ENCODE data around the gene PARK7.

Gene PARK7

DNA sequence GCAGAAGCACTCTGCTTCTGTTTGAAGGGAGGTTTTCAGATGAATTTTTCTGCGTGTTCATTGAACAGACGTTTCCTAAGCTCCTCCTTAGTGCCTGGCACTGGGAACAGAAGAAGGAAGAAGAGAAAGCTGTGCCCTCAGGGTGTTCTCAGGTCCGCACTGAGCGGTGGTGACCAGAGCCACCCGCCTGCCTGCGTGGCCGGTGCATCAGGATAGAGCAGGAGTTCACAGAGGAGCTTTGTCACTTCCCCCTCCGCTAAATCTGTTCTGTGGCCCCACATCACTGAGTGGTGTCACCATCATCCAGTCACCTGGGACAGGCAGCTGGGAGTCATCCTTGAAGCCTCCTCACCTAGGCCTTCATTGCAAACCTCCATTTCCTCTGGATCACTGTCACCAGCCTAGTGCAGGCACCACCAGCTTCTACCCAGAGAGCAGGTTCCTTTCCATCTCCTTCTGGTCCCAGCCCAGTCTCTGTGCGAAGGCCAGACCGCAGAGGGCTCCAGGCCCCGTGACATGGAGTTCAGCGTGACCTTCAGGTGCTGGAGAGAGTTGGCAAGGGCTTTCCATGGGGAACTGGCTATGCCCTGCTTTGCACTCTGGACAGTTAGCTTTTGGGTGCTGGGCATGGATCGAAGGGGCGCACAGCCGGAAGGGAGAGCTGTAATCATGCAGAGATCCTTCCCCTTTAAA, 21.7 kb downstream of the PARK7 start:
- DNase-seq (ENCODE audit: low spot score) (no peak), FAIRE-seq (no peak)

DNA sequence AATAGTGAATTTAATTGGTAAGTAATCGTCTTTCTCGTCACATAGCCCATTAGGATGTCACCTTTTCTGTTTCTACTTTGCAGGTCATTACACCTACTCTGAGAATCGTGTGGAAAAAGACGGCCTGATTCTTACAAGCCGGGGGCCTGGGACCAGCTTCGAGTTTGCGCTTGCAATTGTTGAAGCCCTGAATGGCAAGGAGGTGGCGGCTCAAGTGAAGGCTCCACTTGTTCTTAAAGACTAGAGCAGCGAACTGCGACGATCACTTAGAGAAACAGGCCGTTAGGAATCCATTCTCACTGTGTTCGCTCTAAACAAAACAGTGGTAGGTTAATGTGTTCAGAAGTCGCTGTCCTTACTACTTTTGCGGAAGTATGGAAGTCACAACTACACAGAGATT, 23.3 kb downstream of the PARK7 start:
- no peak for FAIRE-seq
- DNase-seq (ENCODE audit: low spot score) = no peak

DNA sequence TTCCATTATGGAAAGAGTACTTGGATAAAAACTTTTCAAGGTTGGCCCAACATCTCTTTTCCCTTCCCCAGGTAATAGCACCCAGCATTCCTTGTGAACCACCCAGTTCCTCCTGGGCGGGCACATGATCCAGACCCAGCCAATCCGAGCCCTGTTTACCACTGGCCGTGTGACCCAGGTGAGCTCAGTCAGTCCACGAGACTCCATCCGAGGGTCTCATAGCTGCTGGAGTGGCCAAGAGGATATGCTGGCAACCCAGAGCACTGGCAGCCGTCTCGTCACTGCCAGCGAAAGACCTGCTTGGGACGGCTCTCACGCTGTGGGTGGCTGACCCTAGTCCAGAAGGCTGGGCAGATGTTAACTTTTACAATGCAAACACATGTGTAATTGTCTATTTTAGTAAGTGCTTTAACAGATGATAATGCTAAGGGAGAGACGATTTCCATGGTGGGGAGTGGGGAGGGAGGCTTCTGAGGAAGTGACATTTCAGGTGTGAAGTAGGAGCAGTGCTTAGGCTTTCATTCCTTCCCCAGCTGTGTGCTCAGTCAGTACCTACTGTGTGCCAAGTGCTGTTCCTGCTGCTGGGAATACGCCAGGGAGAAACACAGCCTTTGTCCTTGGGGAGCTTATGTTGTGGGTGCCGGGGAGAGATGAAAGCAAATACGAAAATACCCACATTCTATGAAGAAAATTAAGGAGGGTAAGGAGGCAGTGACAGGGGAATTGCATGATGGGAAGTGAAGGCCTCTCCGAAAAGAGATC, 24.5 kb downstream of the PARK7 start:
- no peak for DNase-seq (ENCODE audit: low spot score)
- FAIRE-seq = no peak

DNA sequence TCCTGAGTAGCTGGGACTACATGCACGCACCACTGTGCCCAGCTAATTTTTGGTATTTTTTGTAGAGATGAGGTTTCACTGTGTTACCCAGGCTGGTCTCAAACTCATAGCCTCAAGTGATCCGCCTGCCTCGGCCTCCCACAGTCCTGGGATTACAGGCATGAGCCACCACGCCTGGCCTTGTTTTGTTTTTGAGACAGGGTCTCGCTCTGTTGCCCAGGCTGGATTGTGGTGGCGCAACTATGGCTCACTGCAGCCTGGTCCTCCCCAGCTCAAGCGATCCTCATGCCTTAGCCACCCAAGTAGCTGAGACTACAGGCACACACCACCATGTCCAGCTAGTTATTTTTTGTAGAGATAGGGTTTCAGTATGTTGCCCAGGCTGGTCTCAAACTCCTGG, 26.0 kb downstream of the PARK7 start:
- DNase-seq (ENCODE audit: low spot score) = no peak
- FAIRE-seq = no peak

DNA sequence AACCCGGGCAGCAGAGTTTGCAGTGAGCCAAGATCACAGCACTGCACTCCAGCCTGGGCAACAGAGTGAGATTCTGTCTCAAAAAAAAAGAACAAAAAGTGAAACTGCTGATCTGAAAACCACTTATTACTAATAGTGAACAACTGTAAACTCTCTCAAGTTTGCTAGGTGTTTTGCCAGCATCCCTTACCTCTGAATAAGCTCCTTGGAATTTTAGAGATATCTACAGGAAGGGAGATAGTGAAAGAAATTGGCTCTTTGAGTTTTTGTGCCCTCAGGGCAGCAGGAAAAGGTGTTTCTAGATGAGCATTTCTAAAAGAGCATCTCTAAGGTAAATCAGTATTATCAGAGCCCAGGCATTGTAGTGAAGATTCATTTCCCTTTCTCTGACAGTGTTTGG, 27.1 kb downstream of the PARK7 start:
- FAIRE-seq (no peak), DNase-seq (ENCODE audit: low spot score) (no peak)

DNA sequence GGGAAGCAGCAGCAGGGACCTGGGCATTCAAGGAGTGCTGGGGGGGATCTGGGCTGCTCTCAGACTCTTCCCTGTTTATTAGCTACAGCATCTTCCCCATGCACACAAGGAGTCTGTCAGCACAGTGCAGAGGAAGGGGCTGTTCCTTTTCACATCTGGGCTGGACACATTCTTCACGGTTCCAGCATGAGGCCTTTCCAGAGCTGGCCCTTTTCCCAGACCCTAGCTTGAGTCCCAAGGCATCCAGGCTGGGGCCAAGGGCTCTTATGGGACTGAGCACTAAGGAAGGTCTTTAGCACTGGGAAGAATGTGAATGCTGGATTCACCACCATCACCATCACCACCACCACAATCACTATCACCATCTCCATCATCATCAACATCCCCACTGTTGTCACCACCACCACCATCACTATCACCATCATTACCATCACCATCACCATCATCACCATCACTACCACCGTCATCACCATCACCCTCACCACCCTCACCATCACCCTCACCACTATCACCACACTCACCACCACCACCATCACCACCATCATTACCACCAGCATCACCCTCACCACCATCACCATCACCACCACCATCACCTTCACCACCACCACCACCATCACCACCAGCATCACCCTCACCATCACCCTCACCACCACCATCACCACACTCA, 28.4 kb downstream of the PARK7 start:
- no peak for FAIRE-seq
- no peak for DNase-seq (ENCODE audit: low spot score)

DNA sequence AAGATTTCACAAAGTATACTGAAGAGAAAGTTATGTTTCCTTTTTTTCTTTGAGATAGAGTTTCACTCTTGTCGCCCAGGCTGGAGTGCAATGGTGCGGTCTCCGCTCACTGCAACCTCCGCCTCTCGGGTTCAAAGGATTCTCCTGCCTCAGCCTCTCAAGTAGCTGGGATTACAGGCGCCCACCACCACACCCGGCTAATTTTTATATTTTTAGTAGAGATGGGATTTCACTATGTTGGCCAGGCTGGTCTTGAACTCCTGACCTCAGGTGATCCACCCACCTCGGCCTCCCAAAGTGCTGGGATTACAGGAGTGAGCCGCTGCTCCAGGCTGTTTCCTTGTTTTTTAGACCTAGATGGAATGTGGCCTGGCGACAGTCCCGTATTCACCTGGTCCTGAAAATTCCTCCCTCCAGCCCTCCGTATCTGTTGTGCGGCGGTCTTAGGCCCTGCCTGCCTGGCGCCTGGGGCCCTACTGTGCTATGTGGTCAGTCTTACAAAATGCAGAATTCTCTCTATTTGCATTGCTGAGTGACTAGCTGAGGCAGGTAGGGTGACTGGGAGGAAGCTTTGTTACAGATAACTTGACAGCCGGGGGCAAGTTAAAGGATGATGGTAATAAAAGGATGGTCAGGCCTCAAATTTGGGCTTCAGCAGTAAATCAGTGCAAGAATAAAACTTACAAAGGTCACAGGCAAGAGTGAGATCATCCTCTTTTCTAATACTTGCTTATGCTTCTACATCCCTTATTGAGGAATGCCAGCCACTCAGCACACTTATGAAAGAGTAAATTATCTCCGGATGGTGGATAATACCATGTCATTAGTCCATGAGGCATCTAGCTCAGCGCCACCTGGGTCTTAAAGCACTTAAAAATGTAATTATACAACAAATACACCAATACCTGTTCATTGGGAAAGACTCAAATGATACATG, 30.3 kb downstream of the PARK7 start:
- DNase-seq (ENCODE audit: low spot score) = no peak
- FAIRE-seq = no peak

DNA sequence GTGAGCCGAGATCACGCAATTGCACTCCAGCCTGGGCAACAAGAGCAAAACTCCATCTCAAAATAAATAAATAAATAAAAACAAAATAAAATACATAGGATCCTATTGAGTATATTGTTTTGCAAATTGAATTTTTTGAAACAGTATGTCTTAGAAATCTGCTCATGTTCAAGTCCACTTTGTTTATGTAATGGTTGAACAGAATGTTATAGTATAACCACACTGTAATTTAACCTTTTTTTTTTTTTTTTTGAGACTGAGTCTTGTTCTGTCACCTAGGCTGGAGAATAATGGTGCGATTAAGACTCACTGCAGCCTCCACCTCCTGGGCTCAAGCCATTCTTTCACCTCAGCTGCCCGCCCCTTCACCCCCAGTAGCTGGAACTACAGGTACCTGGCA, 31.4 kb downstream of the PARK7 start:
- FAIRE-seq (no peak), DNase-seq (ENCODE audit: low spot score) (no peak)

DNA sequence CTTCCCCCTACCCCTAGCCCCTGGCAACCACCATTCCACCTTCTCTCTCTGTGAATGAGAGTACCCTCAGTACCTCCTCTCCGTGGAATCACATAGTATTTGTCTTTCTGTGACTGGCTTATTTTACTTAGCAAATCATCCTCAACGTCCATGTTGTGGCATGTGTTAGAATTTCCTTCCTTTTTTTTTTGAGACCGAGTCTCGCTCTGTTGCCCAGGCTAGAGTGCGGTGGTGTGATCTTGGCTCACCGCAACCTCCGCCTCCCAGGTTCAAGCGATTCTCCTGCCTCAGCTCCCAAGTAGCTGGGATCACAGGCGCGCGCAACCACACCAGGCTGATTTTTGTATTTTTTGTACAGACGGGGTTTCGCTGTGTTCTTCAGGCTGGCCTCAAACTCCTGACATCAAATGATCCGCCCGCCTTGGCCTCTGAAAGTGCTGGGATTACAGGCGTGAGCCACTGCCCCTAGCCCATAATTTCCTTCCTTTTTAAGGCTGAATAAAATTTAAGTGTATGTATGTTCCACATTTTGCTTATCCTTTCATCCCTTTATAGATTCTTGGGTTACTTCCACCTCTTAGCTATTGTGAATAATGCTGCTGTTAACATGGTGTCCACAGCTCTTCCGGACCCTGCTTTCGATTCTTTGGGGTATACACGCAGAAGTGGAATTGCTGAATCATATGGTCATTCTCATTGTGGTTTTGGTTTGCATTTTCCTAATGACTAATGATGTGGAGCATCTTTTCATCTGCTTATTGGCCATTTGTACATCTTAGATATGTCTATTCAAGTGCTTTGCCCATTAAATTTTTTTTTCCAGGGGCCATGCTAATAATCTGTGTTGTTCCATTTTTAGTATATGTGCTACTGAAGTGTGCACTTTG, 32.3 kb downstream of the PARK7 start:
- FAIRE-seq = no peak
- no peak for DNase-seq (ENCODE audit: low spot score)

DNA sequence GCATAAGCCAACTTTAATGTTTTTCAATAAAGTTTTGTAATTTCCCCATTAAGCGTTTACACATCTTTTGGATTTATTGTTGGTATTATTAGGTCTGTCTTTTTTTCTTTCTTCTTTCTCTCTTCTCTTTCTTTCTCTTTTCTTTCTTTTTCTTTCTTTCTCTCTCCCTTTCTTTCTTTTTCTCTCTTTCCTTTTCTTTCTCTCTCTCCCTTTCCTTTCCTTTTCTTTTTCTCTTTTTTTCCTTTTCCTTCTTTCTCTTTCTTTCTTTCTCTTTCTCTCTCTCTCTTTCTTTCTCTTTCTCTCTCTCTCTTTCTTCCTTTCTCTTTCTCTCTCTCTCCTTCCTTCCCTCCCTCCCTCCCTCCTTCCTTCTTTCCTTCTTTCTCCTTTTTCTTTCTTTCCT, 33.3 kb downstream of the PARK7 start:
- no peak for FAIRE-seq

DNA sequence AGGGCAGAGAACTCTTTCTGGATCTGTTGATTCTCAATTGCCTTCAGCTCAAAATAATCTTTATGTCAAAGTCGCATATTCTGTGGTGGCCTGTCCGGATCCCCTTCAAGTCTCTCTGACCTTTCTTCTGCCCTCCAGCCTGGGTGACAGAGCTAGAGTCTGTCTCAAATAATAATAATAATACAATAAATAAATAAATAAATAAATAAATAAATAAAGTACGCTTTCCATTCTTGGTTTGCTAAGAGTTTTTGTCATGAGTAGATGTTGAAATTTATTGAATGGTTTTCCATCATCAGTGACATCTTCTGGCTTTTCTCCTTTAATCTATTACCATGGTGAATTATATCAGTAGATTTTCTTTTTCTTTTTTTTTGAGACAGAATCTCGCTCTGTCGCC, 33.9 kb downstream of the PARK7 start:
- no peak for FAIRE-seq

More for the DNA sequence above, 33.3 kb downstream of the PARK7 start:
- DNase-seq (ENCODE audit: low spot score) = no peak

DNA sequence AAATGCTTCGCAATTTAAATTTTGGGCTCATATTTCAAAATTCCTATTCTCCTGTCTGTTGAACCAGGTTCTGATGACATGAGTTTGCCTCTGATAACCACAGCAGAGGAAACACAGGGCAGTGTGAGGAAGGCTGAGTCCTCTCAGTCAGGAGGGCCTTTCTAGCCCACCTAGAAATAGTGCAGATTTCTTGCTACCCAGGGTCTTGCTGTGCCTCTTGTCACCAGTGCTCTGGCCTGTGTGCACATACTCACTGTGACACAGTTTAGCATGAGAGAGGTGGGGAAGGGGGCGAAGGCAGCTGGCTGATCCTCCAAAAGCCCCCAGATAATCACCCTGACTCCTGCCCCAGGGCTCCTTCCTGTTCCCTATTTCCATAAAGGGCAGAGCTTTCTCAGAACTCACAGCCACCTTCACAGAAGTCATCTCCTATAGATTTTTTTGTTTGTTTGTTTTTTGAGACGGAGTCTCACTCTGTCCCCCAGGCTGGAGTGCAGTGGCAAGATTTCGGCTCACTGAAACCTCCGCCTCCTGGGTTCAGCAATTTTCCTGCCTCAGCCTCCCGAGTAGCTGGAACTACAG, 40.9 kb downstream of the PARK7 start:
- FAIRE-seq (no peak), DNase-seq (ENCODE audit: low spot score) (no peak)

More for the DNA sequence above, 33.9 kb downstream of the PARK7 start:
- DNase-seq (ENCODE audit: low spot score) = no peak

DNA sequence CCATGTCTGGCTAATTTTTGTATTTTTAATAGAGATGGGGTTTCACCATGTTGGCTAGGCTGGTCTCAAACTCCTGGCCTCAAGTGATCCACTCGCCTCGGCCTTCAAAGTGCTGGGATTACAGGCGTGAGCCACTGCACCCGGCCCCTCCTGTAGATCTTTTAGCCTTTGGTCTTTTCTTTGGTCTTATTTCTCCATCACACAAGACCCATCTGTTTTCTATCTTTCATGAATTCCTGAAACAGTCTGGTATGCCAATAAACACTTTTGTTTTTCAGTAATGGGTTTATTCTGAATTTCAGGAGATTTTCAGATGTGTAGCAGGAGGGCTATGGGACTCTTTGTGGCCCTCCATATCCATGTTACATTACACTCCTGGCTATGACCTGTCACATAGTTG, 41.4 kb downstream of the PARK7 start:
- DNase-seq (ENCODE audit: low spot score) (no peak), FAIRE-seq (no peak)

DNA sequence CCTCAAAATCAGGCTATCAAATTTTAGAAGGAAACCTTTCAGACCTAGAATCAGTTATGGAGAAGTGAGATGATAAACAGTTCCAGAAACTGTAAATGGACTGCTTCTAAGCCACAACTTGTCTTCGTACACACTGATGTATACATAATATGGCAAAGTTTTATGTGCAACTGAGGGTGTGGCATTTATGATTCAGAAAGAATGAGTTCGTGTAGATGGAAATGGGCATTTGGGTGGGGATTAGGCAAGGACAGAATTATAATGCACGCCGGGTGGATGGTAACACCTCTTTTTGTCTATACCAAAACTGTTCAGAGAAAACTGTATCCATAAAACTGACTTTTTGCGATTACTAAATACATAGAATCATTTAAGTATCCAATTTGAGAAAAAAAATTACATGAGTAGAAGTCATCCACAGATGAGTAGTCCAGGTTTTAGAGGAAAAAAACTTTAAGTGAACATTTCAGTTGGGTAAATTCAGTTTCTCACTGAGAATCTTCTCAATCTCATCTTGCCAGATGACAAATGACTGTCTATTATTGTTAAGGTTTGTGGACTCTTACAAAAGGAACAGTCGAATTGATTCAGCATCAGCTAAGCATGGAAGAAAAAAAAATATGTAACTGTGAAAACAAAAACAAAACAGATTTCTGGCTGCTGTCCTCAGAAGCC, 42.1 kb downstream of the PARK7 start:
- DNase-seq (ENCODE audit: low spot score) = no peak

DNA sequence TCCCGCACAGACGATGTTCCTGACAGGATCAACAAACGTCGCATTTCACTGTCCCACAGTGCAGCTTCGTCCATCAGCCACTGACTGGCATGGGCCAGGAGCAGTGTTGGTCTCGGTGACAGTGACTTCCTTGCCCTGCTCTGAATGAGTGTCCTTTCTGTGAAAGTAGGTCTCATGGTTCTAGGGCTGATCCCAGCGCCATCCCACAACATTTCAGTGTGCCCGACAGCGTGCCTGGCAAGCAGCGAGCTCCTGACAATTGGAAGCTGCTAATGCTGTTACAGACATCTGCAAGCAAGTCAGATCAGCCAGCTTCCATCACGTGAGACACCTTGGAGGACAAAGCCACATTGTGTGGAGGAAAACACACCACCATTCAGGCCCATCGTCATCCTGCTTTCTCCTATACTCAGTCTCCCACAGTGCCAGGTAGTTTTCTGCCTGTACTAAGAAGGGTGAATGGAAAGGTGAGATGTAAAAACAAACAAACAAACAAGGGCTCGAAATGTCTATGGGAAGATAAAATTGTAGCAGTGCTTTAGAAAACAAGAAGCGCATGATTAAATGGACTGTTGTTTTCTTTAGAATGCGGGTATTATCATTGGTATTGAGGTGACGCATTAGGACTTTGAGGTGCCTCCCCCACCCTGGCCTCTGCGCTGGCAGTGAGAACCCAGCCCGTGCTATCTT, 42.7 kb downstream of the PARK7 start:
- FAIRE-seq (no peak), DNase-seq (ENCODE audit: low spot score) (no peak)

More for the DNA sequence above, 42.1 kb downstream of the PARK7 start:
- no peak for FAIRE-seq

DNA sequence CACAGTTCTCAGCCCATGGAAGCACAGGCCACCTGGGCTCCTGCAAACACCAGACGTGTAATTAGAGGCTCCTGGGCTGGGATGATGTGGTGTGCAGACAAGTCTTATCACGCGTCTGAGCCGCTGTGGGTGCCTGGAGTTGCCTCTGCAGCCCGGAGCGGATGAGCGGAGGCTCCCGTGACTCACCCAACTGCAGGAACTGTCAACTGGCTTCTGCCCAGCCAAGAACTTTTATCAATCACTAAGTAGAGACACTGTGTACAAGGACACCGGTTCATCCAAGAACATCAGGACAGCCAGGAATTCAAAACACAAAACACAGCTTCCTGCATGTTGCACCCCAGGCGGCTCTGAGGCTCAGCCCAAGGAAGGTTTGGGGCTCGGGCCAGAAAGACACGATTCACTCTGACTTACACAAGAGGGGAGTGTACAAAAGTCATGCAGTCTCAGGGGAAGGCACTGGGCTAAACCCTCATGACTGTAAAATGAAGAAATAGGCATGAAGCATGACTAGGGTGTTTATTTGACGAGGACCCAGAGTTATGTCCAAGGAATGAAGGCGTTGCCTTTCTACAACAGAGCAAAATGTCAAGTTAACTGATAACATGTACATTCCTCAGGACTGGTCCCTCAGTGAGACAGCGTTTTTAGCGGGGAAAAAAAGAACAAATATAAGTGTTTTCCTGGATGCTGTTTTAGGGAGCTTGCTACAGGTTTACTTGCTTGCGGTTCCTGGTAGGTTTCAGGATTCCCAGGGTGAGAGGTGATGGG, 43.5 kb downstream of the PARK7 start:
- FAIRE-seq = no peak
- peak; percentile 40 for DNase-seq (ENCODE audit: low spot score)

DNA sequence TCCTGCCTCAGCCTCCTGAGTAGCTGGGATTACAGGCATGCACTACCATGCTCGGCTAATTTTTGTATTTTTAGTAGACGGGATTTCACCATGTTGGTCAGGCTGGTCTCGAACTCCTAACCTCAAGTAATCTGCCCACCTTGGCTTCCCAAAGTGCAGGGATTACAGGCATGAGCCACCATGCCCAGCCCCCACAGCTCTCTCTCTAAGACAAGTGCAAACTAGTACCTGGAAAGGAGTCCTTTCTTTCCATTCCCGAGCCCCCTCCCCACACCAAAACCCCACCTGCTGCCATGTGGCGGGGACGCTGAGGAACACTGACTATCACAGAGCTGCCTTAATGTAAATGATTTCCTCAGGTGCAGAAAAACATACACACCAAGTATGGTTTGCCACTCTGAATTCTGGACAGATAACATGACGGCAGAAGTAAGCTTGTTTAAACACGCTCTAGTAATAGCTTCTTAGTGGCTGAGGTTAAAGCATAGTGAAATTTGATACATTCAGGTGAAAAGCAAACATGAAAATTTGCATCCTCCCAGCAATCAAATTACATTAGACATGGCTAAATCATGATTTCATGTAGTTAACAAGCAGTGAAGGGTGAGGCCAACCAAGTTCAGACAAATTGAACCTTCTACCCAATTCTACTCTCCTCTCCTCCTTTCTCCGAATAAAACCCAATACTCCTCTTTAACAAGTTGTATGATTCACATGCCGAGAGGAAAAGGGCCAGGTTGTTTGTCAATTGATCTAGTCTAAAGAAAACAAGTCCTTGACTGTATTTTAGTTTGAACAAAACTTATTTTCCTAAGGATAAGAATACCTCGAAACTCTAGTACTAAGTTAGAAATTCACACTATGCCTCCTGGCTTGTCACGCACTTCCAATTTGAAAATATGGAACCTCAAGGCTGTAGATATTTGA, 44.8 kb downstream of the PARK7 start:
- DNase-seq (ENCODE audit: low spot score) = no peak
- no peak for FAIRE-seq
